Activated CD8-positive, alpha-beta memory T cell treated with anti-CD3 and anti-CD28 coated beads, Interleukin-2, amount 10 ng/mL, durations not matched to agents 7 days and 5 days (primary cell): ENCODE results near the gene BTNL8. TPM values are rescaled to one million over a fixed set of nuclear protein-coding genes. Genes with fewer than 3 reads are reported as not detected.

Experiments used
- ATAC-seq: fragments of 150-1000 bp; cut with Tn5 transposase; one replicate; pipeline ENCODE4 v1.10.0; 2021; ENCODE audit warnings: moderate library complexity
- CTCF ChIA-PET: fragments of 350-600 bp; sonication (Branson Sonifier 250); formaldehyde crosslinking; loops from one replicate; lab custom pipeline; 2021; ENCODE audit warnings: antibody characterized with exemption; lab: Charles Lee
- DNase-seq: peaks from one replicate; pipeline ENCODE4 v3.0.0-alpha.2; 2020
- H3K27ac Mint-ChIP-seq: one replicate; pipeline ENCODE4 v1.8.0; 2021; ENCODE audit warnings: mild to moderate bottlenecking, mixed read lengths
- H3K27me3 Mint-ChIP-seq: one replicate; pipeline ENCODE4 v1.8.0; 2021; ENCODE audit warnings: mixed read lengths
- H3K36me3 Mint-ChIP-seq: one replicate; pipeline ENCODE4 v1.8.0; 2021; ENCODE audit warnings: mild to moderate bottlenecking, mixed read lengths
- H3K4me1 Mint-ChIP-seq: one replicate; pipeline ENCODE4 v1.8.0; 2021; ENCODE audit warnings: mixed read lengths
- H3K4me3 Mint-ChIP-seq: one replicate; pipeline ENCODE4 v1.8.0; 2021; ENCODE audit warnings: mild to moderate bottlenecking, moderate library complexity, mixed read lengths
- H3K9me3 Mint-ChIP-seq: one replicate; pipeline ENCODE4 v1.8.0; 2022; ENCODE audit warnings: low read depth, mixed read lengths
- total RNA-seq, 2 experiments: library from RNA; stranded (reverse); gene quantifications; one replicate each; pipeline ENCODE4 v1.2.3, GENCODE V29; 2021

Gene BTNL8
- 1 to 10 TPM in 1 of 2 experiments, not detected in 1; 1.7 TPM for total RNA-seq

- no peak within 1 kb of the TSS for H3K27ac Mint-ChIP-seq
- H3K36me3 Mint-ChIP-seq, result no peaks in the 10 kb centered on the region
- H3K4me1 Mint-ChIP-seq, result no peaks in the 10 kb centered on the region
- DNase-seq (no peak), ATAC-seq (no peak)
- no peak within 1 kb of the TSS for H3K4me3 Mint-ChIP-seq
- CTCF ChIA-PET, result no interaction called here
- H3K27me3 Mint-ChIP-seq, result peaks cover 3% of the 10 kb centered on the region
- peaks cover 3% of the 10 kb centered on the region for H3K9me3 Mint-ChIP-seq
Observed at GRCh38 chr5:180898621-180899246, at the start of gene BTNL8. Gene BTNL8 (plus strand): TSS chr5:180899159. CDS start chr5:180899311, 152 bp downstream.

GRCh38 chr5:180849827-180850226 is 49.1 kb upstream of the BTNL8 start:
- DNase-seq (no peak), ATAC-seq (no peak)
- H3K4me1 Mint-ChIP-seq, result no peaks in the 10 kb centered on the region
- no peaks in the 10 kb centered on the region for H3K27me3 Mint-ChIP-seq
- peaks cover 44% of the 10 kb centered on the region for H3K9me3 Mint-ChIP-seq
- CTCF ChIA-PET, result interaction anchor here (0.5 to 2.1 kb wide), 4 partner anchors 8 to 19 kb away, joined by 3 to 7 read pairs (median 4); no protein-coding TSS in a partner anchor
- no peak overlapping the region for H3K27ac Mint-ChIP-seq
- H3K36me3 Mint-ChIP-seq, result peaks cover 87% of the 10 kb centered on the region
- no peak overlapping the region for H3K4me3 Mint-ChIP-seq

GRCh38 chr5:180850434-180851078 is 48.4 kb upstream of the BTNL8 start:
- CTCF ChIA-PET, result interaction anchor here (0.9 to 2.1 kb wide), 4 partner anchors 10 to 18 kb away, joined by 3 to 7 read pairs (median 4); no protein-coding TSS in a partner anchor
- H3K27ac Mint-ChIP-seq, result no peak overlapping the region
- no peaks in the 10 kb centered on the region for H3K4me1 Mint-ChIP-seq
- H3K4me3 Mint-ChIP-seq, result no peak overlapping the region
- no peaks in the 10 kb centered on the region for H3K27me3 Mint-ChIP-seq
- DNase-seq, result no peak
- H3K36me3 Mint-ChIP-seq, result peaks cover 89% of the 10 kb centered on the region
- no peak for ATAC-seq
- peaks cover 44% of the 10 kb centered on the region for H3K9me3 Mint-ChIP-seq

- Mint-ChIP-seq H3K27ac (no peak overlapping the region), H3K4me3 (no peak overlapping the region), H3K4me1 (no peaks in the 10 kb centered on the region), H3K27me3 (no peaks in the 10 kb centered on the region), H3K36me3 (peaks cover 81% of the 10 kb centered on the region), H3K9me3 (peaks cover 44% of the 10 kb centered on the region)
- CTCF ChIA-PET, result no interaction called here
- DNase-seq (no peak), ATAC-seq (no peak)
Observed at GRCh38 chr5:180852495-180852894, 46.5 kb upstream of the BTNL8 start.

- Mint-ChIP-seq H3K27me3 (no peaks in the 10 kb centered on the region), H3K4me1 (no peaks in the 10 kb centered on the region), H3K4me3 (no peak overlapping the region), H3K9me3 (peaks cover 37% of the 10 kb centered on the region), H3K27ac (no peak overlapping the region), H3K36me3 (peaks cover 74% of the 10 kb centered on the region)
- no peak for DNase-seq
- CTCF ChIA-PET, result no interaction called here
- no peak for ATAC-seq
Observed at GRCh38 chr5:180853121-180853847, 45.7 kb upstream of the BTNL8 start.

DNA sequence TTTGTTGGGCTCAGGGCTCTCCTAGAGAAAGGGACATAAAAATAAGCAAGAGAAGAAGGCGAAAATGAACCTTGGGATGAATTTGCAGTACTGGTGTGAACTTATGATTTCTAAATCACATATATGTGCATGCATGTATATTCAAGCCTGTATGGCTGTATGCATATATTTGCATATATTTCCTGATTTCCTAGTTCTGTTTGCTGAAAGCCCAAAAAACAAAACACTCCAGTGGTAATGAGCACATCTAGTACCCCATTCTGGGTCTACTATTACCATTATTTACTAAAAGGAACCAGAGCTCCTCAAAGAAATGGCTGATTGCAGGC is 45.1 kb upstream of the BTNL8 start:
- peaks cover 74% of the 10 kb centered on the region for H3K36me3 Mint-ChIP-seq
- no peak for DNase-seq
- no peak overlapping the region for H3K27ac Mint-ChIP-seq
- CTCF ChIA-PET, result no interaction called here
- H3K9me3 Mint-ChIP-seq, result peaks cover 32% of the 10 kb centered on the region
- H3K4me3 Mint-ChIP-seq, result no peak overlapping the region
- ATAC-seq, result no peak
- H3K27me3 Mint-ChIP-seq, result no peaks in the 10 kb centered on the region
- H3K4me1 Mint-ChIP-seq, result peaks cover 5% of the 10 kb centered on the region

- no peak for DNase-seq
- CTCF ChIA-PET, result no interaction called here
- Mint-ChIP-seq H3K9me3 (no peaks in the 10 kb centered on the region), H3K27ac (no peak overlapping the region), H3K36me3 (peaks cover 34% of the 10 kb centered on the region), H3K27me3 (no peaks in the 10 kb centered on the region), H3K4me3 (no peak overlapping the region), H3K4me1 (peaks cover 20% of the 10 kb centered on the region)
- no peak for ATAC-seq
Observed at GRCh38 chr5:180858586-180858985, 40.4 kb upstream of the BTNL8 start.

GRCh38 chr5:180860273-180860886 is 38.6 kb upstream of the BTNL8 start:
- Mint-ChIP-seq H3K27me3 (no peaks in the 10 kb centered on the region), H3K4me1 (peaks cover 20% of the 10 kb centered on the region), H3K27ac (peak overlapping the region; percentile 92), H3K36me3 (peaks cover 22% of the 10 kb centered on the region), H3K4me3 (peak overlapping the region; percentile 89), H3K9me3 (no peaks in the 10 kb centered on the region)
- ATAC-seq, result peak; percentile 73
- no peak for DNase-seq
- CTCF ChIA-PET, result interaction anchor here (0.6 to 2.0 kb wide), 11 partner anchors 8 to 528 kb away, joined by 3 to 12 read pairs (median 3); no protein-coding TSS in a partner anchor

- peak; percentile 91 for DNase-seq
- H3K9me3 Mint-ChIP-seq, result no peaks in the 10 kb centered on the region
- H3K27me3 Mint-ChIP-seq, result peaks cover 6% of the 10 kb centered on the region
- peaks cover 15% of the 10 kb centered on the region for H3K36me3 Mint-ChIP-seq
- ATAC-seq, result peak; percentile 89
- H3K4me3 Mint-ChIP-seq, result peak within 1 kb of the TSS; percentile 89
- CTCF ChIA-PET, result interaction anchor here (0.8 to 2.0 kb wide), 8 partner anchors 9 to 142 kb away, joined by 3 to 12 read pairs (median 4); no protein-coding TSS in a partner anchor
- H3K4me1 Mint-ChIP-seq, result peaks cover 20% of the 10 kb centered on the region
- peak within 1 kb of the TSS; percentile 92 for H3K27ac Mint-ChIP-seq
Observed at GRCh38 chr5:180860887-180861822, 37.8 kb upstream of the BTNL8 start, which contains the start of gene ZFP62. Gene ZFP62 (minus strand): TSS chr5:180861276. CDS start chr5:180861219, 57 bp downstream.

- Mint-ChIP-seq H3K4me3 (no peak overlapping the region), H3K36me3 (peaks cover 11% of the 10 kb centered on the region), H3K9me3 (no peaks in the 10 kb centered on the region), H3K4me1 (peaks cover 20% of the 10 kb centered on the region), H3K27ac (no peak overlapping the region), H3K27me3 (peaks cover 12% of the 10 kb centered on the region)
- DNase-seq, result no peak
- CTCF ChIA-PET, result no interaction called here
- no peak for ATAC-seq
Observed at GRCh38 chr5:180862645-180863044, 36.3 kb upstream of the BTNL8 start.

DNA sequence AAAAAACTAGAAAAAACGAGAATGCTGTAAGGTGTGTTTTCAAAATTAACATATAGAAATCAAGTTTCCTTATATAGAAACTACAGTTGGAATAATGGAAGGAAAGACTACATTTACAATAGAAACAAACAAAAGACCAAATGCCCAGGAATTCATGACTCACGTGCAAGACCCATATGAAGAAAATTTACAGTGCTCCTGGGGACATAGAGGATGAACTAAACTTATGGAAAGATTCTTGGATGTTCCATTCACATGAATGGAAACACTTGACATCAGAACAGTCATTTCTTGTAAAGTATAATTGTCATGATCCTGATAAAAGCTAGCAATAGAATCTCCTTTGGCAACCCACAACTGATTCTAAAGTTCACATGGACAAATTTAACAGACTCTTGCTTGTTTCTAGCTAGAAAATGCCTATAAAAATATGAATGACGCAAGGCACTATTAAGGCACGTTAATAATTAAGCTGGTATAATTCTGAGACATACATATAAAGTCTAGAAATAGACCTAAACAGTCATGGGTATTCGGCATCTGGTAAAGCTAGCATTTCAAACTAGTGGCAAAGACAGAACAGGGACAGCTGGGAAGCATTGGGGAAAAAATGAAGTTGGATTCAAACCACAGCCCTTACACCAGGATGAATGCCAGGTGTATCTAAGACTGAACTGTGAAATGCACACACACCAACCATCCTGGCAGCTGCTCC is 32.8 kb upstream of the BTNL8 start:
- H3K27ac Mint-ChIP-seq, result no peak overlapping the region
- H3K36me3 Mint-ChIP-seq, result no peaks in the 10 kb centered on the region
- CTCF ChIA-PET, result no interaction called here
- H3K27me3 Mint-ChIP-seq, result peaks cover 19% of the 10 kb centered on the region
- ATAC-seq, result no peak
- peaks cover 2% of the 10 kb centered on the region for H3K4me1 Mint-ChIP-seq
- no peaks in the 10 kb centered on the region for H3K9me3 Mint-ChIP-seq
- H3K4me3 Mint-ChIP-seq, result no peak overlapping the region
- DNase-seq, result no peak

- no peak overlapping the region for H3K4me3 Mint-ChIP-seq
Observed at GRCh38 chr5:180866985-180867384, 32.0 kb upstream of the BTNL8 start.

More at GRCh38 chr5:180866985-180867384, 32.0 kb upstream of the BTNL8 start:
- Mint-ChIP-seq H3K27me3 (peaks cover 19% of the 10 kb centered on the region), H3K9me3 (no peaks in the 10 kb centered on the region), H3K4me1 (peaks cover 2% of the 10 kb centered on the region), H3K27ac (no peak overlapping the region), H3K36me3 (no peaks in the 10 kb centered on the region)
- ATAC-seq (no peak), DNase-seq (no peak)
- CTCF ChIA-PET, result no interaction called here
